Esophagus squamous epithelium (tissue), 4 donors: ENCODE results near the gene FOXB2.

Experiments used
- POLR2A ChIP-seq, 4 donors: fragments of 450-650 bp; IDR thresholded peaks; one replicate each; pipeline ENCODE4 v1.6.1; 2017; ENCODE audit warnings: antibody characterized with exemption in 4 of 4, mild to moderate bottlenecking in 4 of 4, moderate library complexity in 3 of 4
- TF ChIP-seq, protein P1 (sequence below), 6 experiments: fragments of 450-650 bp in 4 of 6; fragments of 200-600 bp in 2 of 6; sonication (generic) in 2 of 6; IDR thresholded peaks; one replicate each; pipeline ENCODE4 v1.5.1; 2016 to 2019; ENCODE audit warnings: antibody characterized with exemption in 6 of 6, mild to moderate bottlenecking in 4 of 6, moderate library complexity in 4 of 6

DNA sequence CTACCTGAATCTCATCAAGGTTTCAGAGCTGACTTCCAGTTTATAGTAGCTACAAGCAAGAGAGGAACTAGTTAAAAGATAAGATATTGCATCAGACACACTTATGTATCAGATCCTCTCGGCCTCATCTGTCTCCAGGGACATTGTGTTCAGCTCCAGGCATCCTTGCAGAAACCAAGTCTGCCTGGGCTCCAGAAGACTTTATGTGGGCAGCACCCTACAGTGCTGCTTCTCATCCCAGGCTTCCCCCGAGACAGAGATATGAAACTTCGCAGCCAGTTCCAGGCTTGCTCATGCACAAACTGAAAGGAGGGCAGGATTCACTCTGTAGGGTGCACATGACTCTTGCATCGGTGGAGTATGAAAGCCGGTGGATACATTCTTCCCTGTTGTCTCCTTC is 33.9 kb upstream of the FOXB2 start:
- TF ChIP-seq, protein P1, sequence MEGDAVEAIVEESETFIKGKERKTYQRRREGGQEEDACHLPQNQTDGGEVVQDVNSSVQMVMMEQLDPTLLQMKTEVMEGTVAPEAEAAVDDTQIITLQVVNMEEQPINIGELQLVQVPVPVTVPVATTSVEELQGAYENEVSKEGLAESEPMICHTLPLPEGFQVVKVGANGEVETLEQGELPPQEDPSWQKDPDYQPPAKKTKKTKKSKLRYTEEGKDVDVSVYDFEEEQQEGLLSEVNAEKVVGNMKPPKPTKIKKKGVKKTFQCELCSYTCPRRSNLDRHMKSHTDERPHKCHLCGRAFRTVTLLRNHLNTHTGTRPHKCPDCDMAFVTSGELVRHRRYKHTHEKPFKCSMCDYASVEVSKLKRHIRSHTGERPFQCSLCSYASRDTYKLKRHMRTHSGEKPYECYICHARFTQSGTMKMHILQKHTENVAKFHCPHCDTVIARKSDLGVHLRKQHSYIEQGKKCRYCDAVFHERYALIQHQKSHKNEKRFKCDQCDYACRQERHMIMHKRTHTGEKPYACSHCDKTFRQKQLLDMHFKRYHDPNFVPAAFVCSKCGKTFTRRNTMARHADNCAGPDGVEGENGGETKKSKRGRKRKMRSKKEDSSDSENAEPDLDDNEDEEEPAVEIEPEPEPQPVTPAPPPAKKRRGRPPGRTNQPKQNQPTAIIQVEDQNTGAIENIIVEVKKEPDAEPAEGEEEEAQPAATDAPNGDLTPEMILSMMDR (IDR thresholded peaks at IDR 0.05): no peak
- TF ChIP-seq POLR2A (IDR thresholded peaks at IDR 0.05): no peak
